Endometrial microvascular endothelial cells (primary cell): ENCODE measurements around the gene LONP1. TPM values are rescaled to one million over a fixed set of nuclear protein-coding genes. Genes with fewer than 3 reads are reported as not detected.
"Not testable (repeated sequence)": the region's sequence is repeated elsewhere in the genome, so short reads cannot be mapped to it uniquely, and the experiment has no call there.

Experiments used
- in situ Hi-C: cut with HindIII; loops from 2 replicates; pipeline ENCODE4 v1.10.0; 2017; ENCODE audit warnings: low sequenced_read_pairs, low pct_unique_long_range_greater_than_20kb; ENCODE audit errors: inconsistent ontology term
- total RNA-seq: library from RNA; depleted of rRNA; stranded (reverse); fragments of >200 nt; gene quantifications from one replicate; pipeline ENCODE4 v1.2.3, GENCODE V29; 2015; ENCODE audit errors: inconsistent ontology term

The LONP1 gene
- total RNA-seq, 1 donor from 2014 or later = 95.7 TPM

DNA sequence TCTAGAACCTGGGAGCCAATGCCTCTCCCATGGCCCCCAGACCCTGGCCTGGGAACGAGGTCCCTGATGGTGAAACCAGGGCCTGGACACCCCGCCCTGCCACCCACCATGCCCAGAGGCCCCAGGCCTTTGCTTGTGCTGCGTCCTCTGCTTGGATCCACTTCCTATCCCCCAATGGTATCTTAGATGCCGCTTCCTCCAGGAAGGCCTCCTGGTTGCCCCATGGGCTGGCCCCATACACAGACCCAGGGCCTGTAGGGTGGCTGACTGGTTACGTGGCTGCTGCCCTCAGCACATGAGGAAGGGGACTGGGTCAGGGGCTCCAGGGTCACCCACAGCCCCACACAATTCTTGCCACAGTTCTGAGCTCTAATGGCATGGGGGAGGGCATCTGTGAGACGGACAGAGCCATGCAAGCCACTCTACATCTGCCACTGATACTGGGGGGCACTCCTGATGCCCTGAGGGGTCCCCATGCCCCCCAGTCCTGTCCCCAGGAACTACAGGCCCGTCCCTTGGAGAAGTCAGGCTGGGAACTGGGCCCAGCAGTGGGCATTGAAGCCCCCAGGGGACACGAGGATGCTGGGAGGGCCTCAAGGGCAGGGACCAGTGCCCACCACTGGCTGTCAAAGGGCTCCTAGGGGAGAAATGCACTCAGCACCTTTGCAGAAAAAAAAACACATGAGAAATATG, 24.8 kb downstream of the LONP1 start:
- in situ Hi-C loops = no loop called here

- in situ Hi-C loops = no loop called here
These were observed 25.6 kb downstream of the LONP1 start for GRCh38 chr19:5694167-5694955.

DNA sequence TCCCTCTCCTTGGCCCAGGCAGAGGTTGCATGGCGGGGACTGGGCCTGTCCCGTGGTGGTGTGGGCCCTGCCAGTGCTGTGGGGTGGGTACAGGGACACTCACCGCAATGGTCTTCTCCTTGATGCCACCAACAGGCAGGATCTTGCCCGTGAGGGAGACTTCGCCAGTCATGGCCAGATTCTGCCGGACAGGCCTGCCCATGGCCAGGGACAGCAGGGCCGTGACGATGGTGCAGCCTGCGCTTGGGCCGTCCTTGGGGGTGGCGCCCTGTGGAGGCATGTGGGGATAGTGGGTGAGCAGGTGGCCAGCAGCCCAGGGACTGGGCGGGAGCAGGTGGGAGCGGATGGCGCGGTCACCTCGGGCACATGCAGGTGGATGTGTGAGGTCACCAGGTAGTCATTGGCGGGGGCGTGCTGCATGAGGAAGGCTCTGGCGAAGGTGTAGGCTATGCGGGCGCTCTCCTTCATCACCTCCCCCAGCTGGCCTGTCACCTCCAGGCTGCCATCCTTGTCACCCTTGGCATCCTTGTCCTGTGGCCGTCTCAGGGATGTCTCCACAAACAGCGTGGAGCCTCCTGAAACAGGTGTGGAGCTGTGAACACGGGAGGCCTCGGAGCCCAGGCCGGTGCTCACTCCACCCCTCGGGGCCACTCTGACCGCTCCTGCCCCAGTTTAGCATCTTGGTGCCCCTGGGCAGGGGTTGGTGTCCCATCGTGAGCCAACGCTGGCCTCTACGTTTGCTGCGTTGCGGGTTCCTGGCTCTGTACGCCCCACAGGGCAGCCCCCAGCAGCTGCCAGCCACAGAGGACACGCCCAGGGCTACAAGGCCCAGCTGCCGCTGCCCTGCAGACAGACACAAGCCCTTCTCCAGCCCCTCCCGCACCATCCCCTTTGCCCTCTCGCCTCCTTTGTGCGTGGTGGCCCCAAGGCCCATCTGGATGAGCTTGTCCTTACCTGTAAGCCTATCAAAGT, 26.5 kb downstream of the LONP1 start:
- in situ Hi-C loops = no loop called here

DNA sequence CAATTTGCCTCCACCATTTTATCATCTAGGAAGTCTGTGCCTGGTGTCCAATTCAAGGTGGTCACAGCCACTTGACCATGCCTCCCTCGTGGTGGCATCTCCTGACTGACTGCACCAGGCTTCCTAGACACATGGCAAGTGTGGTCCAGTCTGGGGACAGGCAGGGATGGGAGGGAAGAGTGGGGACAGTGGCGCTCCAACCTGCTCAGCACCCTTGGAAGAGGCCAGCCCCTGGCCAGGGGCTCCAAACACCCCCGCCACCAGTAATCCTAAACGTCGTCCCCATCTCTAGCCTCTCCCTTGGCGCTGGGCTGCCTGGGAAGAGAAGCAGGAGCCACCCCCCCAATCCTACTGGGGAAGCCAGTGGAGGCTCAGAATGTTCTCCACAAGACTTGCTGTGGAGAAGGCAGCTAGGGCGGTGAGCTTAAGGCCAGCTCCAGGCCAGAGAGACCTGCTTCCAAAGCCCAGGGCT, 27.2 kb downstream of the LONP1 start:
- in situ Hi-C loops = no loop called here

- in situ Hi-C loops = no loop called here
These were observed 27.9 kb downstream of the LONP1 start for GRCh38 chr19:5691822-5692722.

- in situ Hi-C loops = no loop called here
These were observed 28.8 kb downstream of the LONP1 start for GRCh38 chr19:5690955-5691821.

DNA sequence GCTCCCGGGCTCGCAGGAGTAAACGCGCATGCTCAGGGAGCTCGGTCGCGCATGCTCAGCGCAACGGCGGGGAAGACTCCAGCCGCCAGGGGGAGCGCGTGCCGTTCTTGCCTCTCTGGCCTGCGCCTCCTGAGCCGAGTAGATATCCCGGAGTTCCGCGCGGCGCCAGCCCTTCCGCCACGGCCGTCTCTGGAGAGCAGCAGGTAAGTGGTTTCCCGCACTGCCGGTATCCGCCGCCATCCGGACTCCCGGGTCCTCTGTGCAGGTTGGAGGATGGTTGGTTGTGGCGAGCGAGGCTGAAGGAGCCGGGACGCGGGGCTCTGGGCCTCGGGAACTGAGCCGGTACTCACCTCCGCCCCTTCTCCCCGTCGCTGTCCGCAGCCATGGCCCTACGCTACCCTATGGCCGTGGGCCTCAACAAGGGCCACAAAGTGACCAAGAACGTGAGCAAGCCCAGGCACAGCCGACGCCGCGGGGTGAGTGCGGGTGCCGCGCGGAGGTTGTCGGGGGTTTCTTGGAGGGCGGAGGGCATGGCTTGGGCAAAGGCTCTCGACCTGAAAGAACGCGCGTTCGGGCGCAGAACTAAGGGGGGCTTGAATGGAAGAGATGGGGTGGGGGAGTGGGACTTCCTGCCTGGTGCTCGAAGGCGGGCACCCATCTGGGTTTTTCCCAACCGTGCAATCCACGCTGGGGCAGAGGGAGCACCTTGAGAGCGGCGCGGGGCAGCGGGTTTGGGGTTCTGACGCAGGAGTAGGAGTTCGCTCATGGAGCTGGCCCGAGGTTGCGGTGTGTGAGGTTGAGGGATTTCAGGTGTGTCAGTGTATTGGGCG, 29.6 kb downstream of the LONP1 start, which contains the start of gene RPL36:
RPL36 (plus strand) TSS at position 171 of the 830 bp plus-strand sequence; CDS start at position 384, 213 bp downstream.
- in situ Hi-C loops = no loop called here

DNA sequence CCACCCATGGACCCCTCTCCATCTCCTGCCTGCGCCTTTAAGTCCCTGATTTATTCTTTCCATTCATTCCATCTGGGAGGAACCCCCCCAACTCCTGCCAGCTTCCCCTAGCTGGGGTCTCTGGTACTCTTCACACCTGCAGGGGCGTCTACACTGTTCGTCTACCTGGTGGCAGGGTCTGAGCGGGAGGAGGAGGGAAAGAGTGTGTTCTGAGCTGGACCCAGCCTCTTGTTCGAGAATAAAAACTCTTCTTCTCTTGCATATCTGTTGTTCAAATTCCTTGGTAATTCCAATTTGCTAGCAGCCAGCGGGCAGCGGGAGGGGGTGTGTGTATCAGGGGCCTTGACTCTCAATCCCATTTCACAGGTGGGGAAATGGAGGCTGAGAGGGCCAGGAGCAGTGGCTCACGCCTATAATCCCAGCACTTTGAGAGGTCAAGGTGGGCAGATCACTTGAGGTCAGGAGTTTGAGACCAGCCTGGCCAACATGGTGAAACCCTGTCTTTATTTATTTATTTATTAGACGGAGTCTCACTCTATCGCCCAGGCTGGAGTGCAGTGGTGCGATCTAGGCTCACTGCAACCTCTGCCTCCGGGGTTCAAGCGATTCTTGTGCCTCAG, 31.6 kb downstream of the LONP1 start:
- in situ Hi-C loops = not testable (repeated sequence)

GRCh38 chr19:5687360-5688198, 32.4 kb downstream of the LONP1 start:
- in situ Hi-C loops = no loop called here

GRCh38 chr19:5686647-5687359, 33.1 kb downstream of the LONP1 start:
- in situ Hi-C loops = no loop called here

GRCh38 chr19:5686326-5686646, 33.7 kb downstream of the LONP1 start:
- in situ Hi-C loops = no loop called here

DNA sequence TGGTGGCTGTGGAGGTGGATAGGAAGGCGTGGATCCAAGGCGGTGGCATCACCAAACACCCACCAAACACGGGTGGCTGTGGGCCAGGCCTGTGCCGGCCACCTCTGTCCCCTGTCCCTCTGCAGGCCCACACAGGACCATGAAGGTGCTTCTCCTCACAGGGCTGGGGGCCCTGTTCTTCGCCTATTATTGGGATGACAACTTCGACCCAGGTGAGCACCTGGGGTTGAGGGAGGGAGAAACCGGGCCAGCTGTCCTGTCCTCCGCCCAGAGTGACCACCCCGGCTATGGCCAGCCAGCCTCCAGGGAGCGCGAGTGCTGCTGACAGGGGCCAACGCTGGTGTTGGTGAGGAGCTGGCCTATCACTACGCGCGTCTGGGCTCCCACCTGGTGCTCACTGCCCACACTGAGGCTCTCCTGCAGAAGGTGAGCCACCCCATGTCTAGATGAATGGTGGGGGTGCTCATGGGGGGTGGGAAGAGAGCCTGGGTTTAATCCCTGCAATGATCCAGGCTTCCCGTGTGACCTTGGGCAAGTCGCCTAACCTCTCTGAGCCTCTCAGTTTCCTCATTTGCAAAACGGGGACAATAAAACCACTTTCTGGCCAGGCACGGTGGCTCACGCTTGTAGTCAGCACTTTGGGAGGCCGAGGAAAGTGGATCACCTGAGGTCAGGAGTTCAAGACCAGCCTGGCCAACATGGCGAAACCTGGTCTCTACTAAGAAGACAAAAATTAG, 35.1 kb downstream of the LONP1 start:
- in situ Hi-C loops = no loop called here

- in situ Hi-C loops = no loop called here
These were observed 36.6 kb downstream of the LONP1 start for GRCh38 chr19:5683177-5683886.

DNA sequence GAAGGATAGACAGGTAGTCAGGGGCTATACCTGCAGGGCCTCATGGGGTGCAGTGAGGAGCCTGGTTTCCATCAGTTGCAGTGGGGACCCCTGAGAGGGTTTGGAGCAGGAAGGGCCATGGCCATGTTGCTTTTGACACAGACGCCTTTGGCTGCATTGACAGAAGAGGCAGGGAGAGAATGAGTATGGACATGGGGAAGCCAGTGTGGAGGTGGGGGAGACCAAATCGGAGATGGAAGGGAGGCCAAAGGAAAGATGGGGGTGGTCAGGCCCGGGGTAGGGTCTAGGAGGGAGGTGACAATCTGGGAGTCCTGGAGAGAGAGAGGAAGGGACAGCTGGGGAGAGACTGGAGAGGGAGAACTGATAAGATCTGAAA, 37.9 kb downstream of the LONP1 start:
- in situ Hi-C loops = no loop called here
